Astrocyte of the spinal cord (primary cell): ENCODE results near the gene SEMA6A.
"Not testable (repeated sequence)": the region's sequence is repeated elsewhere in the genome, so short reads cannot be mapped to it uniquely, and the experiment has no call there.

Experiments used
- DNase-seq: peaks from one replicate; pipeline ENCODE4 v3.0.0; 2011; ENCODE audit warnings: low read depth, low spot score
- H3K4me3 ChIP-seq: 2 replicates; pipeline ENCODE4 v1.5.1; 2011; ENCODE audit warnings: low read depth, mild to moderate bottlenecking, low read length, moderate library complexity
- CTCF ChIP-seq: IDR thresholded peaks from 2 replicates; pipeline ENCODE4 v1.5.1; 2012; ENCODE audit warnings: low read depth, mild to moderate bottlenecking, low read length, inconsistent platforms
- in situ Hi-C: cut with HindIII; loops from 2 replicates; pipeline ENCODE4 v1.10.0; 2017; ENCODE audit warnings: low sequenced_read_pairs

SEMA6A gene

GRCh38 chr5:116529615-116530014 is 45.0 kb downstream of the SEMA6A start:
- no peak overlapping the region for H3K4me3 ChIP-seq
- no peak for TF ChIP-seq CTCF
- DNase-seq, result no peak
- in situ Hi-C loops, result no loop called here

- no peak overlapping the region for H3K4me3 ChIP-seq
- no peak for DNase-seq
- no peak for TF ChIP-seq CTCF
- in situ Hi-C loops, result no loop called here
Observed at GRCh38 chr5:116528519-116529234, 45.9 kb downstream of the SEMA6A start.

DNA sequence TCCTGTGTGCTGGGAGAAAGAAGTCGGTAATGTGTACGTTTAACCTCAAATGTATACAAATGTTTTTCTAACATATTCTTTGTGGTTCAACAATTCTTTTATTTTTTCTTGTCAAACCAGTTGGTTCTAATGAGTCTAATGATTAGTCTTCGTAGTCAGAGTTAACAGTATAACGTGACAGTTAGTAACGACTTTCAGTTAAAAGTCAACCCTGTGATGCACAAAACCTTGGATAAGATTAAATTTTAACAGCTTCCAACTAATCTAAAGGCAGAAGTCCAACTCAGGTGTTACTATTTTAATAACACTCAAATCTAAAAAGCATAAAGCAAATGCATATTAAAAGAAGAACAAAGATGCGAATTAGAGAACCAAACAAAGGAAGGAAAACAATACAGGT is 47.0 kb downstream of the SEMA6A start:
- no peak for DNase-seq
- no peak for TF ChIP-seq CTCF
- in situ Hi-C loops, result no loop called here
- no peak overlapping the region for H3K4me3 ChIP-seq

DNA sequence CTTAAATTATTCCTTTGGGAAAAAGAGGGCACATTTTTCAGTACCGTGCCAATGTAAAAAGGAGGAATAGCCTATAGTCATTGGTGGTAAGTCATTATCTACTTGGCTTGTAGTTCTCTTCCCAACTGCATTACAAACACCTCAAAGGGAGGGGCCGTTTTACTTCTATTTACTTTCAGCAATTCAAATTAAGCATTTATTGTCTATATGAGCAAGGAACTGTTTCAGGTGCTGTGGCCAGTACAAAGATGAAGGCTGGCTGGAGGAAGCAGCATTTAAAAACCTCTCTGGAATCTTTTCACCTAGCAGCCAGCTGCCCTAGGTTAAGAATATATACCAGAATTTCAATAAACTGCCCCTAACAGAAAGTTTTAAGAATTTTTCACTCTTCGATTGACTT is 48.9 kb downstream of the SEMA6A start:
- DNase-seq, result no peak
- no peak for TF ChIP-seq CTCF
- in situ Hi-C loops, result no loop called here
- H3K4me3 ChIP-seq, result no peak overlapping the region

DNA sequence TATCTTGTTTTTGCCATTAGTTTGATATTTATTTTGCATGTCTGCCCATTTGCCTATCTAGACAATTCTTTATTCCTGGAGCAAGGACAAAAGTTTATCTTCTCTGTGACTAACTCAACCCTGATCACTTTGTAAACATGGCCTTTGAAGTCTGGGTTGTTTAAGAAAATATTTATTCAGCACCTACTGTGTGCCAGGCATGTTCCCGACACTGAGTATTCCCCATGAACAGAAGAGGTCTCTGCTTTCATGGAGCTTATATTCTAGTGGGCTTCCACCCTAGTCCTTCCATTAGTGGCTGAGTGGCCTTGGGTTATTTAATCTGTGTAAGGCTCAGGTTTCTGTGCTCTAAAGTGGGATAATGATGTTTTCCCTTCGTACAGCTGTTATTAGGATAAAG is 49.7 kb downstream of the SEMA6A start:
- in situ Hi-C loops, result no loop called here
- no peak overlapping the region for H3K4me3 ChIP-seq
- no peak for TF ChIP-seq CTCF
- no peak for DNase-seq

DNA sequence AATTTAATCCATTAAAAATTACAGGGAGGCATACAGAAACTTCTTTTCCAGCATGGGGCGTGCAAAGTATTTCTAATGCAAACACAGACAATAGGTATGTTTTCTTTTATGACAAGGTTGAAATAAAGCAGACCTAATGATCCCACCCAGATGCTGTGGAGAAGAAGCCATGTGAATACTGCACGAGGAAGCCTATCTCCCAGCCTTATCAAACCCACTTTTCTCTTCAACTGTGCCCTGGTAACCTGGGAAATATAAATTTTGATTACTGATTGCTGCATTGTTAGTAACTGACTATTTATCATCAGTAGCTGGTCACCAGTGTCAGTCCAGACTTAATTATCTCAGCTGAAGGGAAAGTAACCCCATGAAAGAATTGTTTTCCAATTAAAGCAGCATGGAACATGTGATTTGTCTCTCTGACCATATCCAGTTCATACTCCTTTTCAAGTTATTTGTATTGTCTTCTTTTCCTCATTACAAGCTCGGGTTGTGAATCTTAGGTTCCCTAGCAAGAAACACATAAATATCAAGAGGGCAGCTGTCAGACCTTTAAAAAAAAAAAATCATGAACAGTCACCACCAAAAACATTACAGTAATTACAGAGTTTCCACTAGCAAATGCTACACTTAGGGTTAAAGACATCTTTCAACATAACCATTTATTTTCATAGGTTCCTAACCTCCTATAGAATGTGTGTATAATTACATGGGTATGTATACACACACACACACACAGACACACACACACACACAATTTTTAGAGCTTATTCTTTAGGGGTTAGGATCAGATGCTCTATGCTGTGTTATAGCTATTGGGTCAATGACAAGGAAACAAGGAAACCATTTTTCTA is 50.3 kb downstream of the SEMA6A start:
- DNase-seq, result no peak
- in situ Hi-C loops, result no loop called here
- no peak for TF ChIP-seq CTCF
- no peak overlapping the region for H3K4me3 ChIP-seq

DNA sequence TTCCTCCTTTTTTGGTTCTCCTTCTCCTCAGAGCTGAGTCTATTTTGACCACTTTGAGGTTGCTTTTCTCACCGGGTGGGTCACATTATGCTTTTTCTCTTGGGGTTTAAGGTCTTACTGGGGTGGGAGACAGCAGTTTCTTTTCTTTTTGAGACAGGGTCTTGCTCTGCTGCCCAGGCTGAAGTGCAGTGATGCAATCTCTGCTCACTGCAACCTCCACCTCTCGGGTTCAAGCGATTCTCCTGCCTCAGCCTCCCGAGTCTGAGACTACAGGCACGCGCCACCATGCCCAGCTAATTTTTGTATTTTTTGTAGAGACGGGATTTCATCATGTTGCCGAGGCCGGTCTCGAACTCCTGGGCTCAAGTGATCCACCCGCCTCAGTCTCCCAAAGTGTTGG is 51.4 kb downstream of the SEMA6A start:
- in situ Hi-C loops, H3K4me3 ChIP-seq, DNase-seq: not testable (repeated sequence)
